ENCODE results near the gene KRT10. TPM values are rescaled to one million over a fixed set of nuclear protein-coding genes. Genes with fewer than 3 reads are reported as not detected.

The KRT10 gene
- total RNA-seq, 1 experiment from 2014 or later: 48.6 TPM

- intact Hi-C loops (cut with micrococcal nuclease; ENCODE audit: unreplicated experiment): loop anchor here (5.0 kb wide), 1 partner anchor 47 kb away; no protein-coding TSS in a partner anchor
- no peak overlapping the region for H3K4me3 Mint-ChIP-seq (ENCODE audit: unreplicated experiment)
- H3K4me3 ChIP-seq (ENCODE audit: low read depth, low read length): no peak overlapping the region
- H3K4me1 ChIP-seq: peaks cover 13% of the 10 kb centered on the region; the same call in 1 of the 2 replicates
- no peak overlapping the region for H3K27ac Mint-ChIP-seq (ENCODE audit: unreplicated experiment)
- H3K36me3 ChIP-seq (ENCODE audit: control insufficient read depth, insufficient read depth, low read length): no peaks in the 10 kb centered on the region
- H3K36me3 Mint-ChIP-seq (ENCODE audit: insufficient read depth, unreplicated experiment): no peaks in the 10 kb centered on the region
- H3K27me3 Mint-ChIP-seq (ENCODE audit: insufficient read depth, unreplicated experiment): no peaks in the 10 kb centered on the region
- H3K4me1 Mint-ChIP-seq (ENCODE audit: low read depth, unreplicated experiment): peaks cover 11% of the 10 kb centered on the region
- POLR2A ChIA-PET: no interaction called here
- no peak for DNase-seq
- CTCF ChIA-PET: no interaction called here
- TF ChIP-seq, protein P1, sequence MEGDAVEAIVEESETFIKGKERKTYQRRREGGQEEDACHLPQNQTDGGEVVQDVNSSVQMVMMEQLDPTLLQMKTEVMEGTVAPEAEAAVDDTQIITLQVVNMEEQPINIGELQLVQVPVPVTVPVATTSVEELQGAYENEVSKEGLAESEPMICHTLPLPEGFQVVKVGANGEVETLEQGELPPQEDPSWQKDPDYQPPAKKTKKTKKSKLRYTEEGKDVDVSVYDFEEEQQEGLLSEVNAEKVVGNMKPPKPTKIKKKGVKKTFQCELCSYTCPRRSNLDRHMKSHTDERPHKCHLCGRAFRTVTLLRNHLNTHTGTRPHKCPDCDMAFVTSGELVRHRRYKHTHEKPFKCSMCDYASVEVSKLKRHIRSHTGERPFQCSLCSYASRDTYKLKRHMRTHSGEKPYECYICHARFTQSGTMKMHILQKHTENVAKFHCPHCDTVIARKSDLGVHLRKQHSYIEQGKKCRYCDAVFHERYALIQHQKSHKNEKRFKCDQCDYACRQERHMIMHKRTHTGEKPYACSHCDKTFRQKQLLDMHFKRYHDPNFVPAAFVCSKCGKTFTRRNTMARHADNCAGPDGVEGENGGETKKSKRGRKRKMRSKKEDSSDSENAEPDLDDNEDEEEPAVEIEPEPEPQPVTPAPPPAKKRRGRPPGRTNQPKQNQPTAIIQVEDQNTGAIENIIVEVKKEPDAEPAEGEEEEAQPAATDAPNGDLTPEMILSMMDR (IDR thresholded peaks at IDR 0.05; ENCODE audit: insufficient read depth in 1 of 2, low read depth in 1 of 2, low read length in 1 of 2, severe bottlenecking in 1 of 2, unreplicated experiment in 1 of 2): no peak
- H3K9me3 ChIP-seq: 0 out of 2 replicates have a peak, but pooled peaks cover 4% of the 10 kb centered on the region
- H3K27me3 ChIP-seq (replicated peaks; ENCODE audit: control insufficient read depth, insufficient read depth, low read length): no peaks in the 10 kb centered on the region
- BruUV-seq (replicated peaks): no TSS peak
- no peaks in the 10 kb centered on the region for H3K9me3 Mint-ChIP-seq (ENCODE audit: unreplicated experiment)
Observed at GRCh38 chr17:40849723-40850122, 27.3 kb upstream of the KRT10 start.

DNA sequence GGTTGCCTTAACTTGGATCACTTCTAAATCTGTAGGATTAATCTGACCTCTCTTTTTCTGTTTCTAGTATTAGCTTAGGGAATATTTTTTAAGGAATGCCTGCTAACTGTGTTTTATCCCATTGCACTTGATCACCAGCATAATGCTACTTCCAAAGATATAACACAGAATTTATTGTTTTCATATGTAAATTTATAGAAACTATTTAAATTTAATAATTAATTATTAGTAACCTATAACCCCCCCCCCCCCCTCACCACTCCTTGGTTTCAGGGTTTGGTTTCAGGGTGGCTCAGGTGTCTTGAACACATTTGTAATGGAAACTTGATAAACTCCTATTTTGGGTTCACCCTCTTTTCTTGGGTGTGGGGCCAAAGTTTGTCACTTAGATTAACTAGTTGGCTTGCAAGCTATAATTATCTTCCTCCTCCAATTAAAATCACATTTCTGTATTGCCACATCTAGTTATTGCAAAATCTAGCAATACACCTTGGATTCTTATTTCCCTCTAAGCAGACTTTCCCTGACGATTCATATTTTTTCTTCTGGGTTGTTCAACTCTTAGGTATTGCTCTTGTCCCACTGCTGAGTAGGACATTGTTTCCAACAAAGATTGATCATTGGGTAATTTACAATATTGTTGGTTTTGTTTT lies 26.3 kb upstream of the KRT10 start:
- ChIA-PET CTCF (no interaction called here), POLR2A (interaction anchor here (0.6 kb wide), 1 partner anchor 772 kb away, joined by 3 read pairs; no protein-coding TSS in a partner anchor)
- H3K27me3 ChIP-seq (replicated peaks; ENCODE audit: control insufficient read depth, insufficient read depth, low read length): no peaks in the 10 kb centered on the region
- Mint-ChIP-seq H3K27me3 (ENCODE audit: insufficient read depth, unreplicated experiment) (no peaks in the 10 kb centered on the region), H3K4me3 (ENCODE audit: unreplicated experiment) (no peak overlapping the region), H3K4me1 (ENCODE audit: low read depth, unreplicated experiment) (peaks cover 4% of the 10 kb centered on the region), H3K9me3 (ENCODE audit: unreplicated experiment) (no peaks in the 10 kb centered on the region), H3K36me3 (ENCODE audit: insufficient read depth, unreplicated experiment) (no peaks in the 10 kb centered on the region), H3K27ac (ENCODE audit: unreplicated experiment) (no peak overlapping the region)
- H3K4me1 ChIP-seq: peaks cover 6% of the 10 kb centered on the region; the same call in 1 of the 2 replicates
- intact Hi-C loops (cut with micrococcal nuclease; ENCODE audit: unreplicated experiment): no loop called here
- H3K9me3 ChIP-seq: 0 out of 2 replicates have a peak, but pooled peaks cover 4% of the 10 kb centered on the region
- no peaks in the 10 kb centered on the region for H3K36me3 ChIP-seq (ENCODE audit: control insufficient read depth, insufficient read depth, low read length)
- TF ChIP-seq, protein P1 (IDR thresholded peaks at IDR 0.05; ENCODE audit: insufficient read depth in 1 of 2, low read depth in 1 of 2, low read length in 1 of 2, severe bottlenecking in 1 of 2, unreplicated experiment in 1 of 2): no peak
- no peak overlapping the region for H3K4me3 ChIP-seq (ENCODE audit: low read depth, low read length)
- BruUV-seq (replicated peaks): no TSS peak
- DNase-seq: no peak

GRCh38 chr17:40846515-40847144 lies 24.2 kb upstream of the KRT10 start:
- Mint-ChIP-seq H3K36me3 (ENCODE audit: insufficient read depth, unreplicated experiment) (no peaks in the 10 kb centered on the region), H3K9me3 (ENCODE audit: unreplicated experiment) (no peaks in the 10 kb centered on the region), H3K4me3 (ENCODE audit: unreplicated experiment) (no peak overlapping the region), H3K27ac (ENCODE audit: unreplicated experiment) (no peak overlapping the region), H3K27me3 (ENCODE audit: insufficient read depth, unreplicated experiment) (no peaks in the 10 kb centered on the region), H3K4me1 (ENCODE audit: low read depth, unreplicated experiment) (no peaks in the 10 kb centered on the region)
- no TSS peak for BruUV-seq (replicated peaks)
- Histone ChIP-seq H3K4me1 (peaks cover 6% of the 10 kb centered on the region; the same call in 1 of the 2 replicates), H3K4me3 (ENCODE audit: low read depth, low read length) (no peak overlapping the region), H3K36me3 (ENCODE audit: control insufficient read depth, insufficient read depth, low read length) (no peaks in the 10 kb centered on the region), H3K27me3 (replicated peaks; ENCODE audit: control insufficient read depth, insufficient read depth, low read length) (no peaks in the 10 kb centered on the region), H3K9me3 (0 out of 2 replicates have a peak, but pooled peaks cover 4% of the 10 kb centered on the region)
- TF ChIP-seq, protein P1 (IDR thresholded peaks at IDR 0.05; ENCODE audit: insufficient read depth in 1 of 2, low read depth in 1 of 2, low read length in 1 of 2, severe bottlenecking in 1 of 2, unreplicated experiment in 1 of 2): no peak
- CTCF ChIA-PET: no interaction called here
- DNase-seq: no peak
- intact Hi-C loops (cut with micrococcal nuclease; ENCODE audit: unreplicated experiment): no loop called here
- POLR2A ChIA-PET: no interaction called here
